Measurements from ENCODE around the gene HOXA1. TPM values are rescaled to one million over a fixed set of nuclear protein-coding genes. Genes with fewer than 3 reads are reported as not detected.

The HOXA1 gene
- total RNA-seq, 4 donors from 2014 or later: 0.33 to 1.5 (median 0.60) TPM

DNA sequence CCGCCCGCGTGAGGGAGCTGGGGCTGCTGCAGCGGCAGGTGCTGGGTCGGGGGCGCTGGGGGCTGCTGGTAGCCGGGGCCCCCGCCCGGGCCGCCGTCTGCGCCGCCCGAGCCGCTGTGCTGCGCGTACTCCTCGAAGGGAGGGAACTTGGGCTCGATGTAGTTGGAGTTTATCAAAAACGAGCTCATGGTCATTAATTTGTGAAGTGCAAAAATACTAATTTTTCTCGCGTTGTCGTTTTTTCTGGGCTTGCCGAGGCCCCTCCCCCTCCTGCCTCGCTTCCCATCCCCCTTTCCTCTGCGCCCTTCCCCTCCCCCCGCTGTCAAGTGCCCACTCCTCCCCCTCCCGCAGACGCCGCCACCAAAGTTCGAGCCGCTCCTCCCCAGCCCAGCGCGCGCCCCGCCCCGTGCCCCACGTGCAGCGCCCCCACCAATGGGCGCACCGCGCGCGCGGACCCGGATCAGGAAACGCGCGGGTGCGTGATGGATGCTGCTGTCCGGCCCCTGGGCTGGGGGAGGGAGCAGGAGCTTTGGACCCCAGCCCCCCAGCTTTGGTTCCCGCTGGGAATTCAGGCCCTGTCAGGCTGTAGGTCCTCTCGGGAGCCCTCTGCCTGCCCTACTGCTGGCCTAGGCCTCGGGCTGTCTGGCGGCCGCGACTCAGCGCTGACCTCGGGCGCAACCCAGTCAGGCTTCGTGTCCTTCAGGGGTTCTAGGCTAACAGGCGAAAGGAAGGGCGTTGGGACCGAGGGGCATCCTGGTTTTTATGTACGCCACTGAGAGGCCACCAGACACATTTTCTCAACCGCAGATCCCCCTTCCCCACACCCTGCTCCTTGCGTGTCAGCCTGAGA is 35.0 kb upstream of the HOXA1 start, which contains the start of gene HOXA4:
Gene HOXA4 (minus strand): TSS at position 218 of the 850 bp plus-strand sequence. CDS start 24 bp downstream, at position 194.
- TF ChIP-seq, protein P1, sequence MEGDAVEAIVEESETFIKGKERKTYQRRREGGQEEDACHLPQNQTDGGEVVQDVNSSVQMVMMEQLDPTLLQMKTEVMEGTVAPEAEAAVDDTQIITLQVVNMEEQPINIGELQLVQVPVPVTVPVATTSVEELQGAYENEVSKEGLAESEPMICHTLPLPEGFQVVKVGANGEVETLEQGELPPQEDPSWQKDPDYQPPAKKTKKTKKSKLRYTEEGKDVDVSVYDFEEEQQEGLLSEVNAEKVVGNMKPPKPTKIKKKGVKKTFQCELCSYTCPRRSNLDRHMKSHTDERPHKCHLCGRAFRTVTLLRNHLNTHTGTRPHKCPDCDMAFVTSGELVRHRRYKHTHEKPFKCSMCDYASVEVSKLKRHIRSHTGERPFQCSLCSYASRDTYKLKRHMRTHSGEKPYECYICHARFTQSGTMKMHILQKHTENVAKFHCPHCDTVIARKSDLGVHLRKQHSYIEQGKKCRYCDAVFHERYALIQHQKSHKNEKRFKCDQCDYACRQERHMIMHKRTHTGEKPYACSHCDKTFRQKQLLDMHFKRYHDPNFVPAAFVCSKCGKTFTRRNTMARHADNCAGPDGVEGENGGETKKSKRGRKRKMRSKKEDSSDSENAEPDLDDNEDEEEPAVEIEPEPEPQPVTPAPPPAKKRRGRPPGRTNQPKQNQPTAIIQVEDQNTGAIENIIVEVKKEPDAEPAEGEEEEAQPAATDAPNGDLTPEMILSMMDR (IDR thresholded peaks at IDR 0.05; ENCODE audit: low read depth): no peak

DNA sequence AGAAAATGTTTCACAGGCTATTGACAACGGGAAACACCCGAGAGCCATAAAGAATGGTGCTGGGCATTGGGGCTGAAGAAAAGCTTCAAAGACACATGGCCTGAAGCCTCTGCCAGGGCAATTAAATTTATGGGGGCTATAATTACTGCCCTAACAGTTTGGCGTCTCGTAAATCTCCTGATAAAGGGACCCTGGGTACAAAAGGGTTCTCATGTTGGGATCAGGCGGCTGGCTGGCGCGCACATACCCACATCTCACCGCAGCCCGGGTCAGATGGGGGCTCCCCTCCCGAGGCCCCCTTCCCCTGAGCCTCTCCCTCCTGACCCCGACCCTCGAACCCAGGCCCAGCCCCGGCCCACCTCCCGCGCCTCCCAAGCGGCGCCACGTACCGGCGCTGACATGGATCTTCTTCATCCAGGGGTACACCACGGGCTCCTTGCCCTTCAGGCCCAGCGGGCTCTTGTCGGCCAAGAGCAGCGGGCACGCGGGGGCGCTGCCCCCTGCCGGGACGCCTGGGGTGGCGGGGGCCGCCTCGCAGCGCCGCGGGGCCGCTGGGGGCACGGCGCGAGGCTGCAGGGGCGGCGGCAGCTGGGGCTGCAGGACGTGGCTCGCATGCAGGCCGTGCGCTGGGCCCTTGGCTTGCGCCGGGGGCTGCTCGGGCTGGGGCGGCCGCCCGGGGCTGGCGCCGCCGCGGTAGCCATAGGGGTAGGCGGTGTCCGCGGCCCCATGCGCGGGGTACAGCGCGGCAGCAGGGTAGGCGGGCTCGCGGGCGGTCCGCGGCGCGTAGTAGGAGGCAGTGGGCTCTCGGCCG is 34.1 kb upstream of the HOXA1 start:
- TF ChIP-seq, protein P1 (IDR thresholded peaks at IDR 0.05; ENCODE audit: low read depth): no peak

DNA sequence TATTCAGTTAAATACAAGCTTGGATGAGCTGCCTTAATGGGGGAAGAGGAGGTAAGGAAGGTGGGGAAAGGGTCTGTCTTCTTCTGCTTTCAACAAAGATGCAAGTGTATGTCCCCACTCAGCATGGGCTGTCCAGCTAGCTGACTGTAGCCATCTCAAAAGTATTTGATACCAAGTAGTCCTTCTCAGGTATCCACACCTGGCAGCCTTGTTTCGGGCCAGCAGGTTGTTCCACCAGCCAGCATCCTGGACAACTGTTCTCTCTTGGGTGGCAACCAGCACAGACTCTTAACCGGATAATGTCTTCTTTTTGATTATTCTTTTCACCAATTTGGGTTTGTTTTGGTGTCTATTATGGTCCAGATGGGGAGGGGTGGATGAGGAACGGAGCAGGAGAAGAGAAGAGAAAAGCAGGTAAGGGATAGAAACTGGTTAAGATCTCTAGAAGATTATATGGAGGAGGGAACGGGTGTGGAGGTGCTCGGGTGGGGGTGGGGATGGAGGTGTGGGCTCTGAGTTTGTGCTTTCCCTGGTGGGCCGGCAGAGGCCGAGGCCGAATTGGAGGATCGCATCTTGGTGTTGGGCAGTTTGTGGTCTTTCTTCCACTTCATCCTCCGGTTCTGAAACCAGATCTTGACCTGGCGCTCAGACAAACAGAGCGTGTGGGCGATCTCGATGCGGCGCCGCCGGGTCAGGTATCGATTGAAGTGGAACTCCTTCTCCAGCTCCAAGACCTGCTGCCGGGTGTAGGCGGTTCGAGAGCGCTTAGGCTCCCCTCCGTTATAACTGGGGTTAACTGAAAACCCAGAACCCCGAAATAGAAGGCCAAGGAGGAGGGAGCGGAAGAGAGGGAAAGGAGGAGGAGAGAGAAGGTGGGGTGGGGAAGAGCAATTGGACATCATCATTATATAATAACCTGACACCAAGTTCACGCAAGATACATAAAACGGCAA is 33.3 kb upstream of the HOXA1 start:
- TF ChIP-seq, protein P1 (IDR thresholded peaks at IDR 0.05; ENCODE audit: low read depth): no peak

DNA sequence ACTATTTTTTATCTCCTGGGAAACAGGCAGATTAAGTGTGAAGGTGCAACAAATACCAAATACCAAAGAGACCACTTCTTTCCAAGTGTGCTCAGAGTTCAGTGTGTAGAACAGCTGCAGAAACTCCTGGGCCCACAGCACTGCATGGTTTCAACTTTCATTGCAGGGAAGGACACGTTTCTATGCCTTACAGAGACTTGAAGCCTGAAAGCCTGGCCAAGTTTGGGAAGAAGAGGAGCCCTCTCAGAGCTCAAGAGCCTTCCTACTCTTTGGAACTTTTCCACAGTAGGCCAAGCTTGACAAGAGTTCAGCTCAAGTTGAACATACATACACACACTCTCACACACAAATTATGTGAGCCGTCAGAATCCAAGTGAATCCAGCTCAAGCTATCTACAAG is 32.2 kb upstream of the HOXA1 start:
- TF ChIP-seq, protein P1 (IDR thresholded peaks at IDR 0.05; ENCODE audit: low read depth): no peak

DNA sequence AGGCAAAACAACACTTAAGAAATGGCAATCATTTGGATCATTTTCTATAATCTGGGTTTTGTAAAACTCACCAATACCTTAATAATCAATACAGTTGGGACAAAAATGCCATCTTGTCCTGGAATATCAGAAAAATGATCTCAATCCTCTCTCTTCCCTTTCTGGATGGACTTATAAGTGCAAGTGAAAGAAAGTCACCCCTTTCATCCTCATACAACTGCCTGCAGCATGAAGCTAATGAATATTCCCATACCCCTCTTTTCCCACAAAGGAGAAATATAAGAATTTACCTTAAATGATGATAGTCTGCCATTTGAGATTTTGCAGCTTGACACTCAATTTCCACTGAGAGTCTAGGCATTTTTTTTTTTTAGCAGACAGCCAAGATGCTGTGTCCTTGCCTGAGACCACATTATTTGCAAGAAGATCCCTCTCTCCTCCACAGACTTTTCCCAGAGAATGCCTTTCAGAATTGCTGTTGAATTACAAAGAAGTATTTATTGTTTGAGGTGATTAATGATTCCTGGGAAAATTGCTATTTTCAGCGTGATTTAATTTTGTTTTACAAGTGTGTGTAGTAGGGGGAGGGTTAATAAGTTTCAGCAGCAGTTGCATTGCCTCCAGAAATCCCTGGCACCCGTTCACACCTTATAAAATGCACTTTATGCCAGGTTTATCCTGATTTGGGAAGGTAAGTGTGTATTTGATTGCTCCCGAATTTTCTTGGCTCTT is 31.0 kb upstream of the HOXA1 start:
- TF ChIP-seq, protein P1 (IDR thresholded peaks at IDR 0.05; ENCODE audit: low read depth): no peak

DNA sequence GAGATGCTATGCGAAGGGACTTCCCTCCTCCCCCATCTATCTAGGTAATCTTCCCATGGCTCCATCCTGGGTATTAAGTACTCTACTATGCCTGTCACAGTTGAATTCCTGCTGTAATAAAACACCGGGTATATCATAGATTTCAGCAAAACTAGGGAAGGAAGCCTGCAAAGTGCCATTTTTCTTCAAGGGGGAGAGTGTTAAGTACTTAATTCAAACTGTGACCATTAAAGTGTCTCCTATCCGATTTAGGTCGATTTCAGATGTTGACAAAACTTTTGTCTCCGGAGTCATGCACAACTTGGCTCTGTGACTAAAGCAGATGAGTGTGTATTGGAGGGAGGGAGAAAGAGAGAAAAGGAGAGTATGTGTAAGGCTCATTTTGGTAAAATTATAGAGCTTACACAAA is 30.2 kb upstream of the HOXA1 start:
- TF ChIP-seq, protein P1 (IDR thresholded peaks at IDR 0.05; ENCODE audit: low read depth): no peak

Measured in subcutaneous adipose tissue (tissue), 4 donors.